Chondrocyte (in vitro differentiated cells): ENCODE data around the gene RTN4RL2. TPM values are rescaled to one million over a fixed set of nuclear protein-coding genes. Genes with fewer than 3 reads are reported as not detected.
"Not testable (repeated sequence)": the region's sequence is repeated elsewhere in the genome, so short reads cannot be mapped to it uniquely, and the experiment has no call there.

Source experiments
- DNase-seq: peaks from one replicate; pipeline ENCODE4 v3.0.0; 2021; ENCODE audit warnings: mixed read lengths, low spot score
- H3K27ac Mint-ChIP-seq: one replicate; pipeline ENCODE4 v1.8.0; 2021; ENCODE audit warnings: mild to moderate bottlenecking, moderate library complexity, mixed read lengths; ENCODE audit not compliant: unreplicated experiment
- H3K27me3 Mint-ChIP-seq: 2 replicates; pipeline ENCODE4 v1.8.0; 2021; ENCODE audit warnings: low read depth, mixed read lengths
- H3K36me3 Mint-ChIP-seq: 2 replicates; pipeline ENCODE4 v1.8.0; 2021; ENCODE audit warnings: low read depth, mixed read lengths
- H3K4me1 Mint-ChIP-seq: 2 replicates; pipeline ENCODE4 v1.8.0; 2021; ENCODE audit warnings: low read depth, mild to moderate bottlenecking, mixed read lengths
- H3K4me3 Mint-ChIP-seq: one replicate; pipeline ENCODE4 v1.8.0; 2021; ENCODE audit warnings: mild to moderate bottlenecking, moderate library complexity, mixed read lengths; ENCODE audit not compliant: unreplicated experiment
- H3K9me3 Mint-ChIP-seq: 2 replicates; pipeline ENCODE4 v1.8.0; 2021; ENCODE audit warnings: low read depth, mixed read lengths
- CTCF ChIP-seq: fragments of 200-600 bp; sonication (generic); IDR thresholded peaks from 2 replicates; pipeline ENCODE4 v1.5.0; 2021; ENCODE audit warnings: antibody characterized with exemption, mild to moderate bottlenecking, moderate library complexity
- total RNA-seq: library from RNA; stranded (reverse); gene quantifications from 3 replicates; pipeline ENCODE4 v1.2.1, GENCODE V29; 2021

Gene RTN4RL2
- total RNA-seq, 1 donor from 2014 or later = 0.57 TPM

GRCh38 chr11:57439786-57440185 is 20.5 kb upstream of the RTN4RL2 start:
- H3K4me3 Mint-ChIP-seq = no peak overlapping the region
- DNase-seq = no peak
- H3K36me3 Mint-ChIP-seq = no peaks in the 10 kb centered on the region
- H3K27me3 Mint-ChIP-seq = peaks cover 4% of the 10 kb centered on the region
- H3K27ac Mint-ChIP-seq = no peak overlapping the region
- no peaks in the 10 kb centered on the region for H3K9me3 Mint-ChIP-seq
- peaks cover 5% of the 10 kb centered on the region for H3K4me1 Mint-ChIP-seq
- no peak for TF ChIP-seq CTCF

GRCh38 chr11:57440744-57441414 is 19.4 kb upstream of the RTN4RL2 start:
- Mint-ChIP-seq H3K27ac (no peak overlapping the region), H3K4me3 (no peak overlapping the region), H3K4me1 (no peaks in the 10 kb centered on the region), H3K36me3 (no peaks in the 10 kb centered on the region), H3K27me3 (peaks cover 7% of the 10 kb centered on the region), H3K9me3 (no peaks in the 10 kb centered on the region)
- no peak for TF ChIP-seq CTCF
- DNase-seq = no peak

- no peaks in the 10 kb centered on the region for H3K9me3 Mint-ChIP-seq
- H3K36me3 Mint-ChIP-seq = no peaks in the 10 kb centered on the region
- H3K27ac Mint-ChIP-seq = no peak overlapping the region
- no peaks in the 10 kb centered on the region for H3K4me1 Mint-ChIP-seq
- no peak for DNase-seq
- peaks cover 20% of the 10 kb centered on the region for H3K27me3 Mint-ChIP-seq
- TF ChIP-seq CTCF = no peak
- H3K4me3 Mint-ChIP-seq = no peak overlapping the region
Measured at GRCh38 chr11:57444362-57445121, 15.8 kb upstream of the RTN4RL2 start.

DNA sequence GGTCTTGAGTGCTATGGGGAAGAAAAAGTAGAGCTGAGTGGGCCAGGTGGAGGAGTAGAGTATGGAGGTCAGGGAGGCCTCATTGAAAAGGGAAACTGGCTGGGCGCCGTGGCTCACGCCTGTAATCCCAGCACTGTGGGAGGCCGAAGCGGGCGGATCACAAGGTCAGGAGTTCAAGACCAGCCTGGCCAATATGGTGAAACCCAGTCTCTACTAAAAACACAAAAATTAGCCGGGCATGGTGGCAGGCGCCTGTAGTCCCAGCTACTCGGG is 15.3 kb upstream of the RTN4RL2 start:
- not testable (repeated sequence) for DNase-seq, H3K4me1 Mint-ChIP-seq, H3K36me3 Mint-ChIP-seq, H3K4me3 Mint-ChIP-seq, H3K27ac Mint-ChIP-seq, H3K9me3 Mint-ChIP-seq
- H3K27me3 Mint-ChIP-seq = peaks cover 25% of the 10 kb centered on the region

DNA sequence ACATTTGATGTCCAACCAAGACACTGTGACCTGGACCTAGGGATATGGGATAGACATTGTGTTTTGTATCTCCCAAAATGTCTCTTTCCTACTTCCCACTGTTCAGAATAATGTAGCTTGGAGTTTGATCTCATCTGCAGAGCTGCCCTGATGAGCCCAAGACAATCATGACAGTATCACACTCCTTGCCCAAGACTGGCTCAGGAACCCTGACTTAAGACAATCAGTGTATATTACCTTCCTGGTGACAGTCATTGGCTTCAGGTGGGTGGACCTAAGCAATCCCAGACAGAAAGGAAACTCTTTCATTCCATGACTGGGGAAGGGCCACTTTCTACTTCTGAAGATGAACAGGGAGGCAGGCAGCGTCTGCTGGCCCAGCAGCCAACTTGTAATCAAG is 14.3 kb upstream of the RTN4RL2 start:
- peaks cover 30% of the 10 kb centered on the region for H3K27me3 Mint-ChIP-seq
- no peaks in the 10 kb centered on the region for H3K4me1 Mint-ChIP-seq
- TF ChIP-seq CTCF = no peak
- no peak overlapping the region for H3K27ac Mint-ChIP-seq
- no peak for DNase-seq
- no peaks in the 10 kb centered on the region for H3K36me3 Mint-ChIP-seq
- no peak overlapping the region for H3K4me3 Mint-ChIP-seq
- H3K9me3 Mint-ChIP-seq = no peaks in the 10 kb centered on the region
